Calu3 (cell line): ENCODE measurements around the gene RAB28. TPM values are rescaled to one million over a fixed set of nuclear protein-coding genes. Genes with fewer than 3 reads are reported as not detected.

Experiments used
- BruUV-seq: library from RNA; stranded (reverse); fragments of 400-500 nt; replicated peaks from 2 replicates; lab custom pipeline; 2021; lab: Mats Ljungman, UMichigan
- CTCF ChIA-PET: fragments of 300-600 bp; sonication (Branson Sonifier 250); formaldehyde crosslinking; loops from one replicate; lab custom pipeline; 2022; ENCODE audit warnings: antibody characterized with exemption; lab: Charles Lee
- DNase-seq: peaks from one replicate; pipeline ENCODE4 v3.0.0; 2022
- H3K27ac Mint-ChIP-seq: one replicate; pipeline ENCODE4 v1.8.0; 2022; ENCODE audit warnings: mixed read lengths; ENCODE audit not compliant: unreplicated experiment
- H3K27me3 Mint-ChIP-seq: one replicate; pipeline ENCODE4 v1.8.0; 2022; ENCODE audit warnings: mixed read lengths; ENCODE audit not compliant: unreplicated experiment
- H3K36me3 Mint-ChIP-seq: one replicate; pipeline ENCODE4 v1.8.0; 2022; ENCODE audit warnings: mild to moderate bottlenecking, moderate library complexity, mixed read lengths; ENCODE audit not compliant: insufficient read depth, unreplicated experiment
- H3K4me1 Mint-ChIP-seq: one replicate; pipeline ENCODE4 v1.8.0; 2022; ENCODE audit warnings: mild to moderate bottlenecking, low read depth, mixed read lengths; ENCODE audit not compliant: unreplicated experiment
- H3K4me3 Mint-ChIP-seq: one replicate; pipeline ENCODE4 v1.8.0; 2022; ENCODE audit warnings: mild to moderate bottlenecking, low read depth, moderate library complexity, mixed read lengths; ENCODE audit not compliant: unreplicated experiment
- H3K9me3 Mint-ChIP-seq: one replicate; pipeline ENCODE4 v1.8.0; 2022; ENCODE audit warnings: low read depth, mixed read lengths; ENCODE audit not compliant: unreplicated experiment
- intact Hi-C: fragments of 100-400 bp; cut with micrococcal nuclease; formaldehyde crosslinking; loops from one replicate; pipeline ENCODE4 v1.10.0; 2022; ENCODE audit not compliant: unreplicated experiment
- total RNA-seq: library from RNA; stranded (reverse); gene quantifications from 2 replicates; pipeline ENCODE4 v1.2.3, GENCODE V29; 2022
- TF ChIP-seq, protein P1 (sequence below): fragments of 200-600 bp; IDR thresholded peaks from one replicate; pipeline ENCODE4 v1.8.0; 2022; ENCODE audit warnings: antibody characterized with exemption; ENCODE audit not compliant: unreplicated experiment

RAB28 gene
- total RNA-seq, 1 experiment from 2014 or later: 10.6 TPM

DNA sequence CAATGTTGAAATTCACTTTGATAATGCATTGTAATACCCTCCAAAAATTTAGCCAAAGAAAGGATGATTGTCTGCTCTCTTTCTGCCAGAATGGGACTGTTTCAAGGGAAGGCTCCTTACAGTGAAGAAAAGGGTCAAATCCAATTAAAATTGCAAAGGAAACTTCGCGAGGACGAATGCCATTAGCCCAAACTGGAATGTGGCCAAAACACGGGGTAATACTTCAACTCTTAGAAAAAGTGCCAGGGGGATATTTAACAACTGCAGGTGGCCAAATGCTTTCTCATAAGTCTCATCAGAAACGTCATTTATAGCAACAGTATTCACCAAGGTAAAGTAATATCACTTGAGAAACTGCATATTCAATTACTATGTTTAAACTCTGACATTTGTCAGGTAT is 31.1 kb upstream of the RAB28 start:
- no peak for DNase-seq
- H3K27me3 Mint-ChIP-seq: peaks cover 13% of the 10 kb centered on the region
- no peaks in the 10 kb centered on the region for H3K36me3 Mint-ChIP-seq
- BruUV-seq: no TSS peak
- no peaks in the 10 kb centered on the region for H3K4me1 Mint-ChIP-seq
- no peak overlapping the region for H3K4me3 Mint-ChIP-seq
- intact Hi-C loops: no loop called here
- H3K27ac Mint-ChIP-seq: no peak overlapping the region
- no peaks in the 10 kb centered on the region for H3K9me3 Mint-ChIP-seq
- TF ChIP-seq, protein P1, sequence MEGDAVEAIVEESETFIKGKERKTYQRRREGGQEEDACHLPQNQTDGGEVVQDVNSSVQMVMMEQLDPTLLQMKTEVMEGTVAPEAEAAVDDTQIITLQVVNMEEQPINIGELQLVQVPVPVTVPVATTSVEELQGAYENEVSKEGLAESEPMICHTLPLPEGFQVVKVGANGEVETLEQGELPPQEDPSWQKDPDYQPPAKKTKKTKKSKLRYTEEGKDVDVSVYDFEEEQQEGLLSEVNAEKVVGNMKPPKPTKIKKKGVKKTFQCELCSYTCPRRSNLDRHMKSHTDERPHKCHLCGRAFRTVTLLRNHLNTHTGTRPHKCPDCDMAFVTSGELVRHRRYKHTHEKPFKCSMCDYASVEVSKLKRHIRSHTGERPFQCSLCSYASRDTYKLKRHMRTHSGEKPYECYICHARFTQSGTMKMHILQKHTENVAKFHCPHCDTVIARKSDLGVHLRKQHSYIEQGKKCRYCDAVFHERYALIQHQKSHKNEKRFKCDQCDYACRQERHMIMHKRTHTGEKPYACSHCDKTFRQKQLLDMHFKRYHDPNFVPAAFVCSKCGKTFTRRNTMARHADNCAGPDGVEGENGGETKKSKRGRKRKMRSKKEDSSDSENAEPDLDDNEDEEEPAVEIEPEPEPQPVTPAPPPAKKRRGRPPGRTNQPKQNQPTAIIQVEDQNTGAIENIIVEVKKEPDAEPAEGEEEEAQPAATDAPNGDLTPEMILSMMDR: no peak
- CTCF ChIA-PET: no interaction called here

DNA sequence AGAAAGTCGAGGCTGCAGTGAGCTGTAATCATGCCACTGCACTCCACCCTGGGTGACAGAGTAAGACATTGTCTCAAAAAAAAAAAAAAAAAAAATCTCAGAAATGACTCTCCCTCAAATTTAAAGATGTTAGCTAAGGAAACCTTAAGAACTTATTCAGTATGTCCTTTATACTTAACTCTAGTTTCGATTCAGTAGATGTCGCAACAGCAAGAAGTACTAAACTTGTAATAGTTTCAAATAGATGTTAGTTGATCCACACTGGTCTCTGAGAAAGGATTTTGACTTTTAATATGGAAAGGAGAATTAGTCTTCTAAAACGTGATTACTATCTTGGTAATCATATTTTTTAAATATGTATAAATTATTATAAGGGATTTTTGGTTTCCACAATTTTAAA is 30.6 kb upstream of the RAB28 start:
- Mint-ChIP-seq H3K27ac (no peak overlapping the region), H3K9me3 (no peaks in the 10 kb centered on the region), H3K4me1 (no peaks in the 10 kb centered on the region), H3K4me3 (no peak overlapping the region), H3K27me3 (peaks cover 13% of the 10 kb centered on the region), H3K36me3 (no peaks in the 10 kb centered on the region)
- CTCF ChIA-PET: no interaction called here
- intact Hi-C loops: no loop called here
- TF ChIP-seq, protein P1: no peak
- DNase-seq: no peak
- no TSS peak for BruUV-seq

DNA sequence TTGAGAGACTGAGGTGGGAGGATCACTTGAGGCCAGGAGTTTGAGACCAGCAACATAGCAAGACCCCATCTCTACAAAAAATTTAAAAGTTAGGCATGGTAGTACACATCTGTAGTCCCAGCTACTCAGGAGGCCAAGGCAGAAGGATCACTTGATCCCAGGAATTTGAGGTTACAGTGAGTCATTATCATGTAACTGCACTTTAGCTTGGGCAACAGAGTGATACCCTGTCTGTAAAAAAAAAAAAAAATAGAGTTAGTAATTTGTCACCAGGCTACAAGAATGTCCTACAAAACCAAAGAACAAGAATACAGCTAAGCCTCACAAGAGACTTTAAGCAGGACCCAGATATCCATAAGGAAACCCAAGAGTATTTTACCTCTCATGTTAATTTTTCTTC is 27.0 kb upstream of the RAB28 start:
- intact Hi-C loops: no loop called here
- H3K4me1 Mint-ChIP-seq: no peaks in the 10 kb centered on the region
- H3K9me3 Mint-ChIP-seq: no peaks in the 10 kb centered on the region
- no peaks in the 10 kb centered on the region for H3K36me3 Mint-ChIP-seq
- no peak overlapping the region for H3K27ac Mint-ChIP-seq
- H3K4me3 Mint-ChIP-seq: no peak overlapping the region
- H3K27me3 Mint-ChIP-seq: peaks cover 13% of the 10 kb centered on the region
- TF ChIP-seq, protein P1: no peak
- CTCF ChIA-PET: no interaction called here
- DNase-seq: no peak
- no TSS peak for BruUV-seq

DNA sequence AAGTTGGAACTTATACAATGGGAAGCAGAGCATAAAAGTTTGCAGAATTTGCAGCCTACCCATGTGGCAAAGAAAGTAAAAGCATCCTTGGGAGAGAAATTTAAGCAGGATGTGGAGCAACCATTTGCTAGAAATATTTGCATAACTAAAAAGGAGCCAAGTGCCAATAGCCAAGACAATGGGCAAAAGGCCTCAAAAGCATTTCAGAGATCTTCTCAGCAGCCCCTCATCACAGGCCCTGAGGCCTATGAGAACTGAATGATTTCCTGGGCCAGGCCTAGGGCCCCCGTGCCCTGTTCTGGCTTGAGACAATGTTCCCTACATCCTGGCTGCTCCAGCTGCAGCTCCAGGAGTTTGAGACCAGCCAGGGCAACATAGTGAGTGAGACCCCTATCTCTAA is 25.3 kb upstream of the RAB28 start:
- intact Hi-C loops: no loop called here
- no peak for DNase-seq
- no peaks in the 10 kb centered on the region for H3K9me3 Mint-ChIP-seq
- no TSS peak for BruUV-seq
- H3K4me1 Mint-ChIP-seq: no peaks in the 10 kb centered on the region
- no peaks in the 10 kb centered on the region for H3K36me3 Mint-ChIP-seq
- peaks cover 13% of the 10 kb centered on the region for H3K27me3 Mint-ChIP-seq
- TF ChIP-seq, protein P1: no peak
- CTCF ChIA-PET: no interaction called here
- H3K27ac Mint-ChIP-seq: no peak overlapping the region
- no peak overlapping the region for H3K4me3 Mint-ChIP-seq
